ENCODE results near the gene FBXW12.

Gene FBXW12

DNA sequence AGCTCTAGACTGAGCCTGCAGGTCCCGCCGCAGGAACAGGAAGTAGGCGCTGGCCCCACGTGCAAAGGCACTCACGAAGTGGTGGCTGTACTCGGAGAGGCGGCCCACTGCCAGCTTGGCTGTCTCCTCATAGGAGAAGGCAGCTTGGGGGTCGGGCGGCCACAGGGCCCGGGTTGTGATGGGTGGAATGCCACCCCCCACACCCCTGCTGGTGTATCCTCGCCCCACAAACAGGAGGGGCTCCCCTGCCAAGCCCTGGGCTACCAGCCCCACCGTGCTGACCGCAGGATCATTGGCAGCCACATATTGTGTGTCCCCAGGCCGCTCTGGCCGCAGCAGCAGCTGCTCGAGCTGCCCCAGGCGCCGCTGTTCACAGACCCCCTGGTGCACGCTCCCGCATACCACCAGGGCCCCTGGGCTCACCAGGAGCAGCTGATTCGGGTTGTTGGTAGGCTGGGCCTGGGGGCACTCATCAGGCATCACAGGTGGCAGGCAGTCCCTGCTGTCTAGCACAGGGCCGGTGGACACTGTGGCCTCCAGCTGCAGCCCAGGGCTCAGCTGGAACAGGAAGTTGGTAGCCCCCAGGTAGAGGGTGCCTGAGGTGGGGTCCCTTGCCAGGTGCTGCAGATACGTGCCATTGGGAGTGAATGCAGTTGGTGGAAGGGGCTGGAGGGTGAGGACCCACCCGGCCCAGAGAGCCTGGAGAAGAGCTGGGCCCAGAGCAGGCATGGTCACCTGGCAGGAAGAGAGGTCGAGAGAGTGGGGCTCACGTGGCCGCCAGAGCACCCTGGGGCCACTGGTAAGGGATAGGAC is 52.1 kb downstream of the FBXW12 start:
- no peak for DNase-seq

DNA sequence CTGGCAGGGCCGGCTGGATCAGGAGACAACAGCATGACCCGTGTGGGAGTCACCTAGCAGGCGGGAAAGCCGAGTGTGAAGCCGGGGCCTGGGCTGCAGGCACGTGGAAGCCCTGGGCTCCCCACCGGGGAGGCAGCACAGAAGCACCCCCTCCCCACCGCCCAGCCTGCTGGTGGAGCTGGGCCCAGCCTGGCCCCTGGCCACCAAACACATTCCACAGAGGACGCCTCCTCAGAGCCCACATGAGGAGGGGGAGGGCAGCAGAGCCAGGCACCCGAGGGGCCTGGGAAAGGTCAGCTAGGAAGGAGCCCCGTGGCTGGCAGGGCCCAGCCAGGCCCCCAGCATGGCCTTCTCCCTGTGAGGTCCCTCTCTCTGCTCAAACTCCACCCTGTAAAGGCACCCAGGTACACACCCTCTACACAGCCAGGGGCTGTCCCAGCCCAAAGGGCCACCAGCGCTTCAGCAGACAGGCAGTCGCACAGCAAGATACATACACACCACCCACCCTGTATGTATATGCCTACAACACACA is 53.3 kb downstream of the FBXW12 start:
- no peak for DNase-seq

DNA sequence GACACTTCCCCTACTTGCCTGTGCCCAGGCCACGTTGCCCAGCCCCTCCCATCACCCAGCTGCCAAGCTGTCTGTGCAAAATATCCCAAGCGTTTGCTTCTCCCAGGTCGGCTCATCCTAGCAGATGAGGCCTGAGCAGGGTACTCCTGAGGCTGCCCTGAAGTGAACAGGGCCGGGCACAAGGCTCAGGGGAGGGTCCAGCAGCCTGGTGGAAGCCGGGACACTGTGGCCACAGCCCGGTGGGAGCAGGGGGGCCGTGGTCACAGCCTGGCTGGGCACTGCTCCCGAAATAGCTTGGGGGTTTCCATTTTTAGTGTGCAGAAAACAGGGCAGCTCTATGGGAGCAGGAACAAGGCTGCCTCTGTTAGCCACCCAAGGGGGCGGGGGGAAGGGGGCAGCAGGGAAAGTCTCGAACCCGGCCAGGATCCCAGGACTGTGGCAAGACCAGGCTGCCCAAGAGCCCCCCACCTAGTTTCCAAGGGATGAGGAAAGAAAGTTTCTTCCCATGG is 54.4 kb downstream of the FBXW12 start:
- DNase-seq = no peak

DNA sequence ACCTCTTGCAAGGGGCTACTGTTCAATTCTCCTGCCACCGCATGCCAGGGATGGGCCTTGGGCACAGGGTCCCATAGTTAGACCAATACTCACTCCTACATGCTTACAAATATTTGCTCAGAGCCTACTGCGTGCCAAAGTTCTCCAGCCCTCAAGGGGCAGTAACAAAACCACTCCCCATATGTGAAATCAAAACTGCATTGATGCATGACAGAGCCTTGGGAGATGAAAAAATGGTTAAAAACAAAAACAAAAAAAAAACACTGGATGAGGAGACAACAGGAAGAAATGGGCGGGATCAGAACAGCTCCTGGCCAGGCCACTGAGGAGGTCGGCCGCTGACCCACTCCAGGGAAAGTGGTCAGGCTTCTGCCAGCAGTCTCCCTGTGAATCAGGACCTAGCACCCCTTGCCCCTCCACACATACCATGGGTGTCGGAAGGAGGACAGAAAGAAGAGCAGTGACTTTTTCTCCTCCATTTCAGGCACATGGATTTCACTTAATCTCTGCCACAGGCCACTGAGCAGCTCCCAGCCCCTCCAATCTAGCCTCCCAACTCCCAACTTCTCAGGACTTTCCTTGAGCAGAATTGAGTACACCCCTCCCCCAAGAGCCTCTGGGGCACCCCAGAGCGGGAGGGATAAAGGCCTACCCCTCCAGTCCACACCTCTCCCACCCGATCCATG is 55.1 kb downstream of the FBXW12 start:
- DNase-seq = no peak

DNA sequence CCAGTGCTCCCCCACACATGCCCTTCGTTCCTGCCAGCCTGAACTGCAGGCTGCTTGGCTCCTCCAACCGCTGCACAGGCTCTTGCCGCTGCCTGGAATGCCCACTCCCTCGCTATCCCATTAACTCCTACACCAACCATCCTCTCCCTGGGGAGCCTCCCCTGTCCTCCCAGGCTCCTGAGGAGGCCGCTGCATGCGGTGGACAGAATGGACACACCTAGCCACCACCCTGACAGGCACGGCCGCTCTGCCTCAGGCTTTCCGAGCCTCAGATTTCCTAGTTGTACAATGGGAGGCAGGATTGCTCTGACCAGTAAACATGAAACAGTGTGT is 55.6 kb downstream of the FBXW12 start:
- DNase-seq = no peak

DNA sequence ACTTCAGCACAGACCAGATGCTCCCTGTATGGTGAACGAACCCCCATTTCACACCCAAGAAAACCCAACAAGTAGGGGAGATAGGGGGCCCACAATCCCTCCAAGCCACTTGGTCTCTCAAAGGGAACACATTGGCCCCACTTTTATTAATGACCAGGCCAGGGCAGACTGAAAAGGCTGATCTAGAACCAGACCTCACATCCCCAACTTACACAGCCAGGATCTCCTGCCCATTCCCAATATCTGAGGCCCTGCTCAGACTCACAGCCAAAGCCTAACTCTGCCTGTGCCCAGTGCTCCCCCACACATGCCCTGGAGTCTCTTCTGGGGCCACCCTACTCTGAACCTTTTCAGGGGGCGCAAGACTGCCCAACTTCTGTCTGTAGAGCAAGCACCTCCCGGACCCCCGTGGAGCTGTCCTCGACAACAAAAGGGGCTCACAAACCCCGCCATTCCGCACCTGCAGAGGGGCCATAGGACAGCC is 56.1 kb downstream of the FBXW12 start:
- no peak for DNase-seq

DNA sequence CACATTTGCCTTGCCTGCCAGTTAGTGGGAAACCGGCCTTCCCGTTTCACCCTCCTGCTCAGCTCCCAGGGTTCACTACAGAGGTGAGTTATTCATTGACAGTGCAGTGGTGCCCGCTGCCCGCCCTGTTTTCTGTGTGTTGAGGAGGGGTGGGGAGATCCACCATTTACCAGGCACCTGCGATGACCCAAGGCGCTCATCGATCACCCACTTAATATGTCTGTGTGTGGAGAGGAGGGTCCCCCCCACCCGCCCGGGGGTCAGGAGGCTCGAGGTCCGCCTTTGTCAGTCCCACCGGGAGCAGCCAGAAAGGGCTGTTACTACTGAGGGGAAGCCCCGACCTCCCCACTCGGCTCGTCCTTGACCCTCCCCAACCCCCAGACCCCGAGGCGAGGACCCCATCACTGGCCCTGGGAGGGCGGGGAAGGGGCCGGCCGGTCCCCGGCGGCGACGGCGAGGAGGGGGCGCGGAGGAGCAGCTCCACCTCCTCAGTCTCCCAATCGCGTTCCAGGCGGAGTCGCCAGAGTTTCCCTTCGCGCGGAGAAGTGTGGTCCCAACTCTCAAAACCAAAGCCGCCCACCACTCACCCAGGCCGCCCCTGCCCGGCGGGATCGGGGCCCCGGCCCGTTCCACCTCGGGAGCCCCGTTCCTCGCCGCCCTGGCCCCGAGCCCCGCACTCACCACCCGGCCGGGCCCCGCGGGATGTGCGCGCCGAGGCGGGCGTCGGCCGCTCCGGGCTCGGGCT is 56.7 kb downstream of the FBXW12 start:
- DNase-seq = no peak

DNA sequence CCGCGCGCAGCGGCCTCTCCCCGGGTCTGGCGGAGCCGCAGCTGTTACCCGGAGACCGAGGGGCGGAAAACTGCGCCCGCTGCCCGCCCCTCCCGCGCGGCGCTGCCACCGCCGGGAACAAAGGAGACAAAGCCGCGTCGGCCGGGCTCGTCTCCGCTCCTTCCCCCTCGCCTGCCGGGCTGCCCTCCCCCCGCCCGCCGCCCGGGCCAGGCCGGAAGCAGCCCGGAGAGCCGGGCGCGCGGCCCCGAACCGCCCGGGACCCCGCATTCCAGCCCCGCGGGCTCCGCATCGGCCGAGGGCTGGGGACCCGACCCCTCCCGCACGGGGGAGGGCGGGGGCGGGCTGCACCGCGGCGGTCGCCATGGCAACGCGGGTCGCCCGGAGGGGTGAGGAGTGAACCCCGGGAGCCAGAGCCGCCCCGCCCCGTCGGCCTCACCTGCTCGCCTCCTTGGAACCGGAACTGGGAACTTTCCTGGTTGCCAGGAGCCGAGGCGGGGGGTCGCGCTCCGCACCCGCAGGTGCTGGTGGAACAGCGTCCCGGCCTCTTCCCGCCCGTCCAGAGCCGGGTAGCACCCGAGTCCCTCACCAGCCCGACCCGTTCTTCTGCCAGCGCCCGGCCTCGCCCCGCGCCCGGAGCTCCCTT is 57.4 kb downstream of the FBXW12 start:
- no peak for DNase-seq

DNA sequence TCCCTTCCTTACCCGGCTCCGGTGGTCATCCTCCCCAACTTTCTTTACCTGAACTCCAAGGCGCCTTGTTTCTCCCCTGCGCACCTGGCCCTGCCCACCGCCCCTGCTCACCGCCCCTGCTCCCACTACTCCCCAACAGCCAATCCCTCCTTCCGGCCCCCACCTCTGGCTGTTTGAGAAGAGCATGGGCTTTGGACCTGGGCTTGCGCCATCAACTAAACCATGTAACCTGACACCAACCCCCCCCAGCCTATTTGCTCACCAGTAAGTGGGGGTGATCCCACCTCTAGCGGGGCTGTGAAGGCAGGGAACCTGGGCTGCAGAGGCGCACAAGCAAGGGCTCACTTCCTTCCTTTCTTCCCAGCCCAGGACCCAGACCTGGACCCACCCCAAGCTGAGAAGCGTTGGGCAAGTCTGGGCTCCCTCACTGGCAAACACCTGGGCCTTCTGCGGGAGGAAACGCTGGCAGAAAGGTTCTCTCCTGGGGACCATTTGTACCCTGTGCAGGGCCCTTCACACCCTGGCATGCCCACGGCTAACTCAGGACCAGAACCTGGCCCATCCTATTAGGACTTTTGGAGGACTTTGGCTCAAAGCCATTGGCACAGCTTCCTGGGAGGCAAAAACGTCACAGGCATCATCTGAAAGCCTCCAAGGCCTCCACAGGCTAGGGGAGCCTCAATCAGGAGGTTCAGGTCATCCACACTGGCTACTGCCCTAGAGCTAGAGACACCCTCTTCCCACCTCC is 58.1 kb downstream of the FBXW12 start, which contains the start of gene PLXNB1:
TSS of gene PLXNB1 (minus strand) at position 127 of the 748 bp plus-strand sequence. CDS start 5,475 bp downstream, outside the sequence.
- no peak for DNase-seq

DNA sequence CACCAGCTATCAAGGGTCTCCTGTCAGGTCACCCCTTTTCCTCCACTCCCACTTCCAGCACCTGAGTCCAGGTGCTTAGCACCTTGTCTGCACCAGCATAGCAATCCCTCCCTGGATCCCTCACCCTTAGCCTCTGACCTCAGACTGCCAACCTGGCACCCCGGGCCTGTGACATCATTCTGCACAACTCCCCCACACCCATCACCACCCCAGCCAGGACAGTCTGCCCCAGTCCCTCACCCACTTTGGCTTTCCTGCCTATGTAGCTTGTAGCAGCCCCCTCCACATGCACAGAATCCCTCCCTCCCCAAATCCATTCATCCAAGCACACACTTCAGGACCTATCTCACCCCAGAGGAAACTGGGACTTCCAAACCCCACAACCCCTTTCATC is 58.7 kb downstream of the FBXW12 start:
- DNase-seq = no peak

DNA sequence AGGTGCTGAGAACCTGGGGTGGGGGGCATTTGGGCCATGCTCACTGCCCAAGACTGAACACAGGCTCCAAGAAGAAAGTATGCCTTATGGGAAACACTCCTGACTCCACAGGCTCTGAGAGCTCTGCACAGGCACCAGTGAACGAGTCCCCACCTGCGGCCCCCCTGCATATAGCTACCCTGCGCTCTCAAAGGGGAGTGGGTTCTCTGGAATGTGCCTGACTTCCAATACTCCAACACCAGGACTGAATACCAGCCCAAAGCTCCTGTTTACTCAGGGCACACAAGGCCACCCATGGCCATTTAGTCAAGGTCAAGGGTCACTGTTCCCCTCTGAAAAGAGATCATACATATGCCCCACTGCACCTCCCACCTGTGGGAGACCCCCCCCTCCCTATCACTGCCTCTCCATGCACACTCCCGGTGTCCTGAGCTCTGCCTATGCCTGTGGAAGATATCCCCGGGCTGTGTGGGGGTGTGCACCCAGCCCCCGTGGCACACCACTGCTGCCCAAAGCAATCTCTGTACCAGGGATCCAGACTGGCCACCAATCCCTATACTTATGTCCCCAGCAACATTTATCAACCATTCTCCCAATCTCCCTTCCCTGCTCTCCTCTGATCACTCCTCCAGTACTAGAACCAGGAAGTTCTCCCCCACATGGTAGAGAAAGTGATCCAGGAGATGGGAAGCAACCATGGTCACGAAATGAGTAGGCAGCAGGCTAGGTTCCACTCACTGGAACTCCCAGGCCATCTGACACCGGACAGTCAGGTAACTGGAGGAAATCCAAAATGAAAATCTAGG is 59.4 kb downstream of the FBXW12 start:
- DNase-seq = no peak

DNA sequence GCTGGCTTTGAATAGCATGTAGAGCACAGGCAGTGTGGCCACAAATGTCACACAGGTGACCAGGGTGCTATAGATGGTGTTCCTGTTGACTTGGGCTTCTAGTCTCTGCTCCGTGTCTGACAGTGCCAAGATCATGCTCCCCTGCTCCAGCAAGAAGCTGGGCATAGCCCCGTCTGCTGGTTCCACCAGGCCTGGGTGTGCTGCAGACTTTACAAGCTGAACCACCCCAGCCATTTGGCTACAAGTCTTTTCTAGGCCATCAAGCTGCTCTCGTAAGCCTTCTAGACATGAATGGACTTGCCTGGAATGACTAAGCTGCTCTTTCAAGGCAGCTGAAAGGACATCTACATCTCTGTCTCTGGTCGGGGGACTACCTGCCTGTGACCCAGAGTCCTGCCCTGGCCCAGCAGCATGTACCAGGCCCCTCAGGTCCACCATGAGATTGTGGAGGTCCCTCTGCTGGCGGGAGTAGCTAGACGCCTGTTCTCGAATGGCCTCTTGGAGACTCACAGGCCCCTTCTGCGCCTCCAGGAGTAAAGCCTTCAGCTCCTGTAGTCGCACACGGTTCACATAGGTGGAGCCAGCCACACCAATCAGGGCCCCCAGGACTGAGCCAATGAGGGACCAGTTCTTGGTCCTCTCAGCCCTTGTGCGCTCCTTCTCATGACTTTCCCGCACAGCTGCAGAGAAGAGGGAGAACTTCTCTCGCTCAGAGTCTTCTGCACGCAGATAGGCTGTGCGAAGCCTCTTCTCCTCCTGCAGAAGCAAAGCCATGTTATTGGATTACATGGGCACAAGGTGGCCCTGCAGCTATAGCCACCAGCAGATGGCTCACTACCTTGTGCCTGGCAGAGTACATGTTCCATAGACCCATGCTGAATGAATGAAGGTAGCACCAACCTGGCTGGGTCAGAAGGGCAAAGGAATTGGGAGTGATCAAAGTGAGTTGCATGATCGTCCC is 60.7 kb downstream of the FBXW12 start:
- no peak for DNase-seq

DNA sequence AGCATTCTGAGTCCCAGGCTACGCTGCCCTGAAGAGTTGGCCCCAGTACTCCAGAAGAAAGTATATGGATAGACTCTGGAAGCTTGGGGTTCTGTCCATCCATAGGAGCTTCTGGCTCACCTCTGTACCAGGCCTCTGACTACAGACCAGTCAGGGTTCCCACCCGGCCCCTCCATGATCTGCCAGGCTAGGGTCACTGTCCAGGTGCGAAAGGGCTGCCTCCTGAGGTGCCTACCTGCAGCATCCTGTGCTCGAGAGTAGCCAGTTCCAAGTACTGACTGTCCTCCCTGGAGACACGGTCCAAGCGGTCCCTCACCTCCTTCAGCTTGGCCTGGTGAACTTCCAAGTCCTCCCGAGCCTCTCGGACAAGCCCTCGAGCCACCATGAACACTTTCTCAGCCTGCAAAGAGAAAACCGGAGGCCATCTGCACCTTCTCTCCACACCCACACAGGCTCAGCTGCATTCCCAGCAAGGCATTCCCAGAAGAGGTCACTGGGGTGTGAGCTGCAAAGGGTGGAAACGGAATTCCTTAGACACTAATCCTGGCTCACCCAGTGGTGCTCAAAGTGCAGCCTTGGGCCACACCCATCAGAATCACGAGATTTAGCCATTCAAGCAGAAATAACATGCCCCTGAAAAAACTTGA is 61.6 kb downstream of the FBXW12 start:
- no peak for DNase-seq

DNA sequence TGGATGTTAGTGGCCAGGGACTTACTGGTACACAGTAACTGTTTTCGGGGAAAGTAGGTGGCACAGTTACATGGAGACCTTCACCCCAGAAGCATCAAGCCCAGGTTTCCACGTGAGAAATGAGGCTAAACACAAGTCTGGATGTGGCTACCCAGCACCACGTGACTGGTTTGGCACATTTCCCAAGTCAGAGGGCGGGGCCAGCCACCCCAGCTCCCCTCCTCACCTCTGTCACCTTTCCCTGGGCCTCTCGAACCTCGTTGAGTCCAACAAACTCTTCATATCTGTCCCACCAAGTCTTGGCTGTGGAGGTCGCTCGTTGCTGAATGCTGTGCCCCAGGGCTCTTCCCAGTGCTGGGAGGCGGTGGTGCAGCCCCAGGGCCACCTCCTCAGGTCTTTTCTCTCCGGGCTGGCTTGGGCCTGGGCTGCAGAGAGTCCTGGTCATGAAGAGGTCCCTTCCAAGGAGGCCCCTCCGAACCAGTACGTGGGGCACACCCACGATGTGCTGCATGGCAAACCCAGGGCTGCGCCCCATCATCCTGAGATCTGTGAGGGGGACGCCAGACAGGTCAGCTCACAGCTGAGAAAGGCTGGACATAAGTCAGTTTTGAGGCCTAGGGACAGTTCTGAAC is 62.7 kb downstream of the FBXW12 start:
- no peak for DNase-seq

DNA sequence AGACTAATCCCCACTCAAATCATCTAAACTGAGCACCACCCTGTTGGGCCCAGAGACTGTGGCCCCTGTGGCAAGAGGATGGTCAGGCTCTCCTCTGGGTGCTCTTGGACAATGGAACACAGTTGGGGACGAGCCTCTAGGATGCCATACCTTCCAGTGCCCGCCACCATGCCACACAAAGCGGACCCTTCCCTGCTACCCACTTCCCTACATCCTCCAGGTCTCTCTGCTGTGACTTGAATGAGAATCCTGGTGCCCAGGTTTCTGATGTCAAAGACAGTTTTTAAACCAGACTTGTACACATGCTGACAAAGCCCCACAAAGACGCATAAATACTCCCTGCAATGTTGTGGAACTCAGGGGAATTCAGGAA is 63.2 kb downstream of the FBXW12 start:
- DNase-seq = no peak

DNA sequence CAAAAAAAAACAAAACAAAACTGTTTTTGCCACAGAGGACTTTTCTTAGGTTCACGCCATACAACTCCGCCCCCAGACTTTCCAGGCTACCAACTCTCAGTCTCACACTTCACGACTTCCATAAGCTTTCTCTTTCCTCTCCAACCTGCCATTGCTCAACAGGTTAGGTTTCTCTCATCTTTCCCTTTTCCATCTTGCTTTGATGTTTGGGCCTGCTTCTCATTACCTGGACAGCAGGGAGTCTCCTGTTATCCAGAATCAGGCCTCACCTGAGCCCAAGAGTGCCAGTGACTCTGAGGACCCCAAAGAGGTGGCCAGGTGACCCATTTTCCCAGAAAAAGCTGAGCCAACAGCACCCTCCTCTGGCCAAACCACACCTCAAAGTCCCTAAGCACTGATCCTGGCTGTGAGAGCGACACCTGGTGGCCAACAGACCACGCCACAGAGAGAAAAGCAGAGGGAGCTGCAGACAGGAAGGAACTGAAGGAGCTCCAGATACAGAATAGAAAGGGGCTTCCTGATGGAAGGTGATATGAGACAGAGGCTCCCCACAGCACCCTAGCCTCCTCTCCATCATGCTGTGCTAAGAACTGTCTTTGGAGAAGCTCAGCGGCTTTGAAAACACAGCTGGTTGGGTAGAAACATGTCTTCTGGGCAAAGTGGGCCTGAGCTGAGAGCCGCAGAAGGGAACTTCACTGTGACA is 63.9 kb downstream of the FBXW12 start:
- DNase-seq = peak; percentile 44

DNA sequence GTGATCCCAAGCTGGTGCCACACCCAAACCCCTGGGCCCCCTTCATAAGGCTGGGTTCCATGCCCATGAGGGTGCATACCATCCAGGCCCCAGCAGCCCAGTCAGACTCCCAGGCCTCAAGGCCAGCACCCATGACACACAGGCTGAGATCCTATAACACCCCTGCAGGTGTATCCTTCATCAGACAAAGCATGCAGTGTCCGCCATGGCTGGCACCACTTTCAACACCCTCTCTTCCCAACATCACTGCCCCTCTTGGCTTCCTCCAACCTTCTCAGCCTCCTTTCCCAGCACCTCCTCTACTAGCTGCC is 64.4 kb downstream of the FBXW12 start:
- DNase-seq = no peak

DNA sequence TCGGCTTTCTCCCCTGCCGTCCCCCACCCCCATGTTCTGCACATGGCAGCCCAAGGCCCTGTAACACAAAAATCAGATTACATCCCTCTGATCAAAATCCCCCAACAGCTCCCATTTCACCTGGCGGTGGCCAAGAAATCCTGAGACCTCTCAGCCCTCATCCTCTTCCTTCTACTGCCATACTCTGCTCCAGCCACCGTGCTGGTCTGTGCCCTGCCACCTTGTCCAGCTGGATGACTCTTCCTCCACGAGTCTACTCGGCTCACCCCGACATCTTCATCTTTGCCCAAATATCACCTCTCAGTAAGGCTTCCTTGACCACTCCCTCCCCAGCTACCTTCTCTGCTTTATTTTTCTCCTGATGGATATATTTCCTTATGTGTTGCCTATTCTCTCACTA is 64.8 kb downstream of the FBXW12 start:
- DNase-seq = no peak
